HG02588 (cell line): ENCODE results near the gene GDPGP1.

Experiments
- ATAC-seq: cut with Tn5 transposase; IDR thresholded peaks from one replicate; pipeline ENCODE4 v1.9.1; 2021; ENCODE audit warnings: mild to moderate bottlenecking, moderate library complexity; ENCODE audit not compliant: unreplicated experiment

The GDPGP1 gene

DNA sequence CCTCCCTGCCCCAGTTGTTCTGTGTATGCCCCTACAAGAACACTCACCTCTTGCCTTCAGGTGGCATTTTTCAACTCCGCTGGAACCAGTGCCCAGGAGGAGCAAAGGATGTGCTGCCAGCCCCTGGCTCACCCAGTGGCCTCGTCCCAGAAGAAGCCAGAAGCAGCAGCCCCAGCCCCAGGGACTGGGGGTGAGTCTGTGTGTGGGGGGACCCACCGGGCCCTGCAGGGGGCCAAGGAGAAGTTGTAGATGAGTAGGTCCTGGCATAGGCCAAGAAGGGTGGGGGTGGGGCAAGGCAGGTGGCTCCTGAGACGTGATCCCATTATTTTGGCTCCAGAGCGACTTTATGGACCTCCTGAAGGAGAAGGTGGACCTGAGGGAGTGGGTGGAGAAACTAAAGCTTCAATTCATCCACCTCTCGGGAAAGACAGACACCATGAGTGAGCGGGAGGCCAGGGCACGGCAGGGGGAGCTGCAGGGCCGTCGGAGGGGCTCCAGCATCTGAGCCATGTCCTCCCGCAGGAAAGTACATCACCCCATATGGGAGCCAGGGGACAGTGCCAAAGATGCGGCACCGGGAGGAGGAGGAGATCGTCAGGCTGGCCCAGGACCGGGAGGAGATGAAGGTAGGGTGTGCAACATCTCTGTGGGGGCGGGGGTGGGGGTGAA, 60.7 kb downstream of the GDPGP1 start:
- ATAC-seq = no peak

DNA sequence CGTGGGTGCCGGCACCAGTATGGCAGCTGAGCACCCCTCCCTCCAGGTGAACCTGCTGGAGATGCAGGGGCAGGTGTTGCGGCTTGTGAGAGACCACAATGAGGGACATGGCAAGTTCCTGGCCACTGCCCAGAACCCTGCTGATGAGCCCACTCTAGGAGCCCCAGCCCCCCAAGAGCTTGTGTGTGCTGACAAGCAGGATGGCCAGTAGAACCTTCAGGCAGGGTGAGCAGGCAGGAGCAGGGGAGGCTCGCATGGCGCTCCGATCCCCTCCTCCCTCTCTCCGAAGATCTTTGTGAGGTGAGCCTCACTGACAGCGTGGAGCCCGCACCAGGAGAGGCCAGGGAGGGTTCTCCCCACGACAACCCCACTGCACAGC, 61.2 kb downstream of the GDPGP1 start:
- no peak for ATAC-seq
